Endothelial cell of umbilical vein (primary cell): ENCODE measurements around the gene MITF. TPM values are rescaled to one million over a fixed set of nuclear protein-coding genes. Genes with fewer than 3 reads are reported as not detected.

ENCODE experiments used
- BruUV-seq: library from RNA; stranded (reverse); fragments of 400-500 nt; replicated peaks from 2 replicates; lab custom pipeline; 2021; lab: Mats Ljungman, UMichigan
- CTCF ChIA-PET: fragments of 300-600, 350-600 bp; sonication (Branson Sonifier 250); formaldehyde crosslinking; loops from one replicate; lab custom pipeline; 2021; ENCODE audit warnings: antibody characterized with exemption, inconsistent platforms; lab: Charles Lee
- POLR2A ChIA-PET: fragments of 300-600, 350-600 bp; sonication (Branson Sonifier 250); formaldehyde crosslinking; loops from one replicate; lab custom pipeline; 2021; ENCODE audit warnings: antibody characterized with exemption, inconsistent platforms; lab: Charles Lee
- DNase-seq: peaks from one replicate; pipeline ENCODE4 v3.0.0-alpha.2; 2011; ENCODE audit warnings: low read depth, low spot score
- FAIRE-seq: peaks from 2 replicates; lab custom pipeline; 2011; peaks lifted over from hg19 to GRCh38; lab: Jason Lieb, UNC
- H2AFZ ChIP-seq: 2 replicates; pipeline ENCODE4 v1.6.0; 2012; ENCODE audit warnings: low read depth, low read length, control low read depth, inconsistent platforms
- H3K27ac ChIP-seq: 2 replicates; pipeline ENCODE4 v1.5.1; 2011; ENCODE audit warnings: low read depth, mild to moderate bottlenecking, control low read depth, low read length, moderate library complexity; ENCODE audit not compliant: insufficient read depth
- H3K27me3 ChIP-seq, 2 experiments: 2 replicates each; pipeline versions ENCODE4 v1.6.0 to v1.6.1; 2011; ENCODE audit warnings: low read length in 2 of 2, mixed read lengths in 1 of 2; ENCODE audit not compliant: control insufficient read depth in 2 of 2, insufficient read depth in 2 of 2
- H3K36me3 ChIP-seq, 2 experiments: 2 replicates in 1 of 2; 3 replicates in 1 of 2; pipeline ENCODE4 v1.5.1; 2011; ENCODE audit warnings: low read length in 2 of 2, mild to moderate bottlenecking in 1 of 2, moderate library complexity in 1 of 2; ENCODE audit not compliant: control insufficient read depth in 2 of 2, insufficient read depth in 2 of 2; ENCODE audit errors: extremely low read depth in 1 of 2
- H3K4me1 ChIP-seq: 3 replicates; pipeline ENCODE4 v1.5.1; 2011; ENCODE audit warnings: mild to moderate bottlenecking, low read length; ENCODE audit not compliant: control insufficient read depth, insufficient read depth; ENCODE audit errors: extremely low read depth
- H3K4me2 ChIP-seq: 2 replicates; pipeline ENCODE4 v1.6.1; 2011; ENCODE audit warnings: low read length, control low read depth, mixed read lengths; ENCODE audit not compliant: insufficient read depth
- H3K4me3 ChIP-seq, 3 experiments: fragments of 200-600 bp in 1 of 3; sonication (generic), shearing (Covaris generic) in 1 of 3; replicated peaks in 1 of 3; 2 replicates each; pipeline ENCODE4 v1.5.1; 2011 to 2016; ENCODE audit warnings: control low read depth in 3 of 3, low read length in 3 of 3, mild to moderate bottlenecking in 2 of 3, inconsistent platforms in 1 of 3, low read depth in 1 of 3, moderate library complexity in 1 of 3; ENCODE audit not compliant: insufficient read depth in 1 of 3
- H3K79me2 ChIP-seq: 2 replicates; pipeline ENCODE4 v1.6.0; 2012; ENCODE audit warnings: low read length, inconsistent platforms; ENCODE audit not compliant: control insufficient read depth, insufficient read depth
- H3K9ac ChIP-seq: replicated peaks from 2 replicates; pipeline ENCODE3; 2011; ENCODE audit warnings: low read length, control low read depth; ENCODE audit not compliant: insufficient read depth; ENCODE audit errors: extremely low read depth
- H3K9me1 ChIP-seq: replicated peaks from 3 replicates; pipeline ENCODE4 v1.6.0; 2011; ENCODE audit warnings: mild to moderate bottlenecking, low read length; ENCODE audit not compliant: control insufficient read depth, insufficient read depth; ENCODE audit errors: extremely low read depth
- H3K9me3 ChIP-seq: replicated peaks from 2 replicates; pipeline ENCODE4 v1.5.1; 2012; ENCODE audit warnings: low read length, inconsistent platforms; ENCODE audit not compliant: control insufficient read depth, insufficient read depth
- H4K20me1 ChIP-seq: replicated peaks from 2 replicates; pipeline ENCODE3; 2011; ENCODE audit warnings: mild to moderate bottlenecking, low read length; ENCODE audit not compliant: control insufficient read depth, insufficient read depth; ENCODE audit errors: extremely low read depth
- EZH2 ChIP-seq: IDR thresholded peaks from 2 replicates; pipeline ENCODE4 v1.6.1; 2012; ENCODE audit warnings: borderline replicate concordance, low read depth, mild to moderate bottlenecking, moderate library complexity, low read length, inconsistent platforms; ENCODE audit not compliant: severe bottlenecking
- FOS ChIP-seq: IDR thresholded peaks from 2 replicates; pipeline ENCODE4 v1.6.1; 2011; ENCODE audit warnings: mild to moderate bottlenecking, low read length, moderate library complexity, borderline replicate concordance; ENCODE audit not compliant: insufficient read depth
- MYC ChIP-seq: IDR thresholded peaks from one replicate; pipeline ENCODE4 v1.6.1; 2011; ENCODE audit warnings: mild to moderate bottlenecking, low read depth, low read length
- POLR2A ChIP-seq: IDR thresholded peaks from 2 replicates; pipeline ENCODE4 v1.6.1; 2012; ENCODE audit warnings: low read depth, mild to moderate bottlenecking, control low read depth, low read length
- dilution Hi-C: fragments of 300-500 bp; cut with MboI; formaldehyde crosslinking; loops from one replicate; pipeline ENCODE4 v1.15.0; 2019; ENCODE audit warnings: low sequenced_read_pairs; ENCODE audit not compliant: extremely low pct_ligation_motif_present
- intact Hi-C: fragments of 100-400 bp; cut with micrococcal nuclease; formaldehyde crosslinking; loops from one replicate; pipeline ENCODE4 v1.10.0; 2022
- polyA plus RNA-seq, 4 experiments: library from polyadenylated mRNA; depleted of rRNA in 3 of 4; stranded (reverse) in 3 of 4; unstranded in 1 of 4; fragments of >200 nt; gene quantifications; 2 replicates each; pipeline versions ENCODE4 v1.2.1 to v1.2.3, GENCODE V29; 2011 to 2012; ENCODE audit warnings: missing spikeins in 1 of 4
- total RNA-seq: library from RNA; stranded (reverse); gene quantifications from 2 replicates; pipeline ENCODE4 v1.2.3, GENCODE V29; 2021

MITF gene
- total and polyA plus RNA-seq, 2 donors (not counting 3 experiments of a cell fraction or from before 2014, with no cell fraction given), result 1.6 to 2.5 TPM

DNA sequence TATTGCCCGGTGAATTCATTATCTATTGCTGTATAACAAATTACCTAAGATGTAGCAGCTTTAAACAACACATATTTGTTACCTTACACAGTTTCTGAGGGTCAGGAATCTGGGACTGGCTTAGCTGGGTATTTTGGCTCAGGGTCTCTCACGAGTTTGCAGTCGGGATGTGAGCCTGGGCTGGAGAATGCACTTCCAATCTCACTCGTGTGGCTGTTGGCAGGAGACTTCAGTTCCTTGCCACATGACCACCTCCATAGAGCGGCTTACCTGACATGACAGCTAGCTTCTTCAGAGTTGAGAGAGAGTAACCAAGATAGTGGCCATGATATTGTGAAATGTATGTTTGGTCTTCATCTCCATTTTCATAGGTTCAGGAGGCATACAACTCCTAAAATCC, 18.4 kb upstream of the MITF start:
- Histone ChIP-seq H3K4me3 (no peak overlapping the region), H3K79me2 (no peaks in the 10 kb centered on the region), H3K4me1 (no peaks in the 10 kb centered on the region), H3K27me3 (peaks cover under 1 to 2% of the 10 kb centered on the region in 2 experiments), H3K27ac (no peak overlapping the region), H3K9ac (no peak overlapping the region), H3K4me2 (no peak overlapping the region), H3K9me3 (no peaks in the 10 kb centered on the region), H3K36me3 (no peaks in the 10 kb centered on the region), H4K20me1 (no peaks in the 10 kb centered on the region), H2AFZ (no peak overlapping the region), H3K9me1 (no peaks in the 10 kb centered on the region)
- no peak for DNase-seq
- BruUV-seq, result no TSS peak
- FAIRE-seq, result no peak
- POLR2A ChIA-PET, result no interaction called here
- CTCF ChIA-PET, result interaction anchor here (2.2 to 3.3 kb wide), 2 partner anchors 19 to 29 kb away, joined by 6 to 13 read pairs; partner anchors contain the start of gene MITF
- TF ChIP-seq MYC, result no peak
- no peak for TF ChIP-seq EZH2
- no peak for TF ChIP-seq FOS
- dilution Hi-C loops, result no loop called here
- intact Hi-C loops, result no loop called here

DNA sequence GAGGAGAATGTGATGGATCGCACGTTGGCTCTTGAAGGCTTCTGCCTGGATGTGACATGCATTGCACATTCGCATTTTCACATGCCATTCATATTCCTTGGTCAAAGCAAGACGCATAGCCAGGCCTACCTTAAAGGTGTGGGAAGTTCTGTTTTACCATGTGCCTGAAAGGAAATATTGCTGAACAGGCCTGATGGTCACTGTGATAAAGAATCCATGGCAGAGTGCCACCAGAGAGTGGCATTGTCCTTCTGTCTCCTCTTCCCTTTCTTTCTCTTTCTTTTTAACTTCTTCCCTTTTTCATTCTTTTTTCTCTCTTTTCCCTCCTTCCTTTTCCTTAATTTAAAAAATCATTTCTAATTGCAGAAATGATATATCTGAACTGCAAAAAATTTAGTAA, 15.9 kb upstream of the MITF start:
- H3K27me3 ChIP-seq, result peaks cover 2 to 6% of the 10 kb centered on the region in 2 experiments
- H3K4me2 ChIP-seq, result no peak overlapping the region
- POLR2A ChIA-PET, result no interaction called here
- intact Hi-C loops, result no loop called here
- FAIRE-seq (no peak), DNase-seq (no peak)
- H3K9me1 ChIP-seq, result no peaks in the 10 kb centered on the region
- BruUV-seq, result no TSS peak
- no peak overlapping the region for H2AFZ ChIP-seq
- no peak overlapping the region for H3K4me3 ChIP-seq
- H3K27ac ChIP-seq, result no peak overlapping the region
- dilution Hi-C loops, result no loop called here
- TF ChIP-seq POLR2A, result no peak
- no peaks in the 10 kb centered on the region for H4K20me1 ChIP-seq
- CTCF ChIA-PET, result interaction anchor here (1.0 kb wide), 1 partner anchor 69 kb away, joined by 3 read pairs; no protein-coding TSS in a partner anchor
- H3K4me1 ChIP-seq, result no peaks in the 10 kb centered on the region
- H3K36me3 ChIP-seq, result no peaks in the 10 kb centered on the region
- no peaks in the 10 kb centered on the region for H3K9me3 ChIP-seq
- no peaks in the 10 kb centered on the region for H3K79me2 ChIP-seq
- no peak overlapping the region for H3K9ac ChIP-seq
